ENCODE data around the gene SLC25A47.

DNA sequence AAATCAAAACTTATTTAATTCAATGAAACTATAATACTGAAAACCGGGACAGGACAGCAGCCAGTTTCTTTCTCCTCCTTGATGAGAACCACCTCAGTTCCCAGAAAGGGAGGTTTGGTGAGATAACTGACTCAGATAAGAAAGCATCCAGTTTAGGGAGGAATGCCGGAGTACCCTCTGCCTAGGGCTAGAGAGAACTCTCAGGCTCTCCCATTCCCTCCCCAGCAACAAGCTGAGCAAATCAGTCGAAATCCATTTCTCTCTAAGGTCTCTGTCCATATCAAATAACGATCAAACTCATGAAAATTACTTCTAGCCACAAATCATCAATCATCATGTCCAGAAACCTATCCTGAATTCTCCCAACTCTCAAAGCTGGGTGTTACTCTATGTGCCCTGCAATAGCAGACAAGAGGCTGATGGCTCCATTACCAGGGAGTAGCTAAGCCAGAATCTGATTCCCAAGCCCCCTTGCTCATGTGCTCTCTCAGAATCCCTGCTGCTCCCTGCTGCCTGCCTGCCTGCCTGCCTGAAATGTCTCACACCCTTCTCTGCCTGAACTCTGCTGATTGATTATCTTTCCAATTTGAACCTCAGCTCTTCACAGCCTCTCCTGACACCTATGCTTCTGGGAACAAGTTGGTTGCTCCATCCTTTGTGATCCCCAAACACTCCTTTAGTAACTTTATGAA, 49.4 kb downstream of the SLC25A47 start:
- TF ChIP-seq, protein P1, sequence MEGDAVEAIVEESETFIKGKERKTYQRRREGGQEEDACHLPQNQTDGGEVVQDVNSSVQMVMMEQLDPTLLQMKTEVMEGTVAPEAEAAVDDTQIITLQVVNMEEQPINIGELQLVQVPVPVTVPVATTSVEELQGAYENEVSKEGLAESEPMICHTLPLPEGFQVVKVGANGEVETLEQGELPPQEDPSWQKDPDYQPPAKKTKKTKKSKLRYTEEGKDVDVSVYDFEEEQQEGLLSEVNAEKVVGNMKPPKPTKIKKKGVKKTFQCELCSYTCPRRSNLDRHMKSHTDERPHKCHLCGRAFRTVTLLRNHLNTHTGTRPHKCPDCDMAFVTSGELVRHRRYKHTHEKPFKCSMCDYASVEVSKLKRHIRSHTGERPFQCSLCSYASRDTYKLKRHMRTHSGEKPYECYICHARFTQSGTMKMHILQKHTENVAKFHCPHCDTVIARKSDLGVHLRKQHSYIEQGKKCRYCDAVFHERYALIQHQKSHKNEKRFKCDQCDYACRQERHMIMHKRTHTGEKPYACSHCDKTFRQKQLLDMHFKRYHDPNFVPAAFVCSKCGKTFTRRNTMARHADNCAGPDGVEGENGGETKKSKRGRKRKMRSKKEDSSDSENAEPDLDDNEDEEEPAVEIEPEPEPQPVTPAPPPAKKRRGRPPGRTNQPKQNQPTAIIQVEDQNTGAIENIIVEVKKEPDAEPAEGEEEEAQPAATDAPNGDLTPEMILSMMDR (IDR thresholded peaks at IDR 0.05 in 2 of 3, conservative IDR thresholded peaks at IDR 0.05 in 1 of 3; ENCODE audit: insufficient read depth in 2 of 3, low read depth in 1 of 3, low read length in 3 of 3): no peak
- no peak for TF ChIP-seq CHD1 (IDR thresholded peaks at IDR 0.05; ENCODE audit: low read length)
- peak; percentile 34; the same call in 1 of the 2 replicates for TF ChIP-seq POLR2A (conservative IDR thresholded peaks at IDR 0.05)
- TF ChIP-seq NR3C1 (CRISPR knock-in tag; IDR thresholded peaks at IDR 0.05): no peak
- TF ChIP-seq, protein P2, sequence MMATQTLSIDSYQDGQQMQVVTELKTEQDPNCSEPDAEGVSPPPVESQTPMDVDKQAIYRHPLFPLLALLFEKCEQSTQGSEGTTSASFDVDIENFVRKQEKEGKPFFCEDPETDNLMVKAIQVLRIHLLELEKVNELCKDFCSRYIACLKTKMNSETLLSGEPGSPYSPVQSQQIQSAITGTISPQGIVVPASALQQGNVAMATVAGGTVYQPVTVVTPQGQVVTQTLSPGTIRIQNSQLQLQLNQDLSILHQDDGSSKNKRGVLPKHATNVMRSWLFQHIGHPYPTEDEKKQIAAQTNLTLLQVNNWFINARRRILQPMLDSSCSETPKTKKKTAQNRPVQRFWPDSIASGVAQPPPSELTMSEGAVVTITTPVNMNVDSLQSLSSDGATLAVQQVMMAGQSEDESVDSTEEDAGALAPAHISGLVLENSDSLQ (IDR thresholded peaks at IDR 0.05): peak; percentile 47
- peak; percentile 2 for TF ChIP-seq ZFP36 (IDR thresholded peaks at IDR 0.05; ENCODE audit: low read depth, low read length, partially characterized antibody)
- no peak for TF ChIP-seq NCOA2 (IDR thresholded peaks at IDR 0.05; ENCODE audit: partially characterized antibody in 2 of 2)

Data from K562 (cell line).